Prostate gland (tissue), 2 donors: ENCODE measurements around the gene ZFAND3. TPM values are rescaled to one million over a fixed set of nuclear protein-coding genes. Genes with fewer than 3 reads are reported as not detected.

Experiments used
- DNase-seq: peaks from one replicate; pipeline ENCODE4 v3.0.0-alpha.2; 2019; ENCODE audit warnings: low spot score
- H3K27ac ChIP-seq, 2 donors: fragments of 200-600 bp; sonication (generic); 2 replicates each; pipeline ENCODE4 v1.5.1; 2017 to 2019
- H3K27me3 ChIP-seq: fragments of 200-600 bp; sonication (generic); replicated peaks from 2 replicates; pipeline ENCODE4 v1.5.1; 2019; ENCODE audit not compliant: insufficient read depth
- H3K36me3 ChIP-seq, 2 donors: fragments of 200-600 bp; sonication (generic); 1 replicate in 1 of 2; 2 replicates in 1 of 2; pipeline versions ENCODE4 v1.5.1 to v1.8.1; 2017 to 2019
- H3K4me1 ChIP-seq: fragments of 200-600 bp; sonication (generic); replicated peaks from 2 replicates; pipeline ENCODE4 v1.5.1; 2019
- H3K4me3 ChIP-seq, 2 donors: fragments of 200-600 bp; sonication (generic); 2 replicates each; pipeline ENCODE4 v1.5.1; 2017 to 2019
- H3K9me3 ChIP-seq: fragments of 200-600 bp; sonication (generic); 2 replicates; pipeline ENCODE4 v1.5.1; 2017
- CTCF ChIP-seq, 4 experiments: fragments of 200-600 bp in 2 of 4; fragments of 450-650 bp in 2 of 4; sonication (generic) in 2 of 4; IDR thresholded peaks; 1 replicate in 3 of 4; 2 replicates in 1 of 4; pipeline ENCODE4 v1.5.1; 2016 to 2019; ENCODE audit warnings: antibody characterized with exemption in 4 of 4, mild to moderate bottlenecking in 2 of 4, moderate library complexity in 2 of 4
- POLR2A ChIP-seq: fragments of 450-650 bp; IDR thresholded peaks from one replicate; pipeline ENCODE4 v1.6.1; 2016; ENCODE audit warnings: antibody characterized with exemption, mild to moderate bottlenecking
- POLR2AphosphoS5 ChIP-seq: sonication (generic); formaldehyde crosslinking; IDR thresholded peaks from one replicate; pipeline ENCODE4 v1.6.1; 2017; ENCODE audit warnings: antibody characterized with exemption
- WGBS: methylation state at CpG from one replicate; pipeline ENCODE4 v1.1.5; 2018; 5-methylcytosine and 5-hydroxymethylcytosine counted together
- intact Hi-C: fragments of 100-400 bp; cut with DNase I; formaldehyde crosslinking; loops from one replicate; pipeline ENCODE4 v1.14.2; 2022
- total RNA-seq, 2 donors: library from RNA; depleted of rRNA; stranded (reverse); fragments of >200 nt; gene quantifications; one replicate each; pipeline ENCODE4 v1.1.0, GENCODE V29; 2016

Gene ZFAND3
- total RNA-seq, 2 donors from 2014 or later, result 43.5 to 89.1 TPM

DNA sequence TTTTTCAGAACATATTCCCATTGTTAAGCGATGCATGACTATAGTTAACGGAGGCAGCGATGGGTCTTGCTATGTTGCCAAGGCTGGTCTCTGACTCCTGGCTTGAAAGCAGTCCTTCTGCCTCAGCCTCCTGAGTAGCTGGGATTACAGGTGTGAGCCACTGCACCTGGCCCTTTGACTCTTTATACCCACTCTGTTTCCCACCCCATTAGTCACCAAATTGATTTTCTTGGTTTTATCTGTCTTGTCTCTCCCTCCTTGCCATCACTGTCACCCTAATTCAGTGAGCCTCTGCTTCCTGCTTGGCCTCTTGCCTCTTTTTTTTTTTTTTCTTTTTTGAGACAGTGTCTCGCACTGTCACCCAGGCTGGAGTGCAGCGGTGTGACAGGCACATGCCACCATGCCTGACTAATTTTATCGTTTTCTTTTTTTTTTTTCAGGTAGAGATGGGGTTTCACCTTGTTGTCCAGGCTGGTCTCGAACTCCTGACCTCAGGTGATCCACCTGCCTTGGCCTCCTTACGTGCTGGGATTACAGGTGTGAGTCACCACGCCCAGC lies 31.3 kb downstream of the ZFAND3 start:
- Histone ChIP-seq H3K4me3 (no peak overlapping the region), H3K27me3 (no peaks in the 10 kb centered on the region), H3K4me1 (peaks cover 5% of the 10 kb centered on the region), H3K27ac (no peak overlapping the region), H3K36me3 (no peaks in the 10 kb centered on the region), H3K9me3 (no peaks in the 10 kb centered on the region)
- intact Hi-C loops, result no loop called here
- no peak for DNase-seq
- no peak for TF ChIP-seq CTCF (IDR thresholded peaks at IDR 0.05)
- TF ChIP-seq POLR2AphosphoS5, result no peak
- no peak for TF ChIP-seq POLR2A
- 93% methylated on average over 9 of the region's 9 CpGs for WGBS

DNA sequence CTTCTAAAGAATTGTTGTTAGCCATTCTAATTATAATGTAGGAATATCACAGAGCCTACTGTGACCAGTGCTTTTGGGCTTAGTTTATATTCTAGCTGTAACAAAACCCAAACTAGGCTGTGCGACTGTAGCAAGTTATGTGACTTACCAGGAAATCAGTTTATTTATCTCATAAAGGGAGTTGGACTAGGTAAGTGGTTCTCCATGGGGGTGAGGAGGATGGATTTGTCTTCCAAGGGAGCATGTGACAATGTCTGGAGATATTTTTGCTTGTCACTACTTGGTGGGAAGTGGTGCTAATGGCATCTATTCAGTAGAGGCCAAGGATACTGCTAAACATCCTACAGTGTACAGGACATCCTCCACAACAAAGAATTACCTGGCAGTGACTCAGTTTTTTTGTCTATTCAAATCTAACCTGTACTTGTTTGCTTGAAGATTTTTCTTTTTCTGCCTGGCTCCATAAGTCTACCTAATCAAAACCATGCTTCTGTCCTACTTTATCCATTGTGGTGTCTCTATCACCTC lies 32.5 kb downstream of the ZFAND3 start:
- DNase-seq, result no peak
- Histone ChIP-seq H3K9me3 (no peaks in the 10 kb centered on the region), H3K27ac (no peak overlapping the region), H3K4me3 (no peak overlapping the region), H3K36me3 (no peaks in the 10 kb centered on the region), H3K27me3 (no peaks in the 10 kb centered on the region), H3K4me1 (peaks cover 5% of the 10 kb centered on the region)
- 68% methylated on average over 1 of the region's 1 CpG for WGBS
- no peak for TF ChIP-seq POLR2A
- TF ChIP-seq POLR2AphosphoS5, result no peak
- TF ChIP-seq CTCF (IDR thresholded peaks at IDR 0.05), result no peak
- intact Hi-C loops, result no loop called here

DNA sequence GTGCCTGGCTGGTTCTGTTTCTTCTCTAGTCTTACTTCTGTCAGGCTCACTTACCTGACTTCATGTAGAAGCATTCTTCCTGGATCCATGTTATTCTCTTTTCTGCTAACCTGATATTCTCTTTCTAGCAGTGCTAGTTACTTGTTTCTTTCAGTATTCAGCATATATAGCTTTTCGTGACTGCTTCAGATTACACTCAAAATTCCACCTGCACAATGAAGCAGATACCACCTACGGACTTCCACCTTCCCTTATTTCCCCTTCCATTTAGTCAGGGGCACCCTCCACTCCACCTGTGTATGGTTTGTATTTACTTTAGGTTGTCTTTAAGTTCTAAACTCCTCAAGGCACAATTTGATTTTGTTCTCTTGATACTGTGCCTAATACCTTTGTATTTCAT lies 36.8 kb downstream of the ZFAND3 start:
- H3K4me3 ChIP-seq, result no peak overlapping the region
- no peaks in the 10 kb centered on the region for H3K9me3 ChIP-seq
- H3K27ac ChIP-seq, result no peak overlapping the region
- H3K4me1 ChIP-seq, result peaks cover 5% of the 10 kb centered on the region
- no peaks in the 10 kb centered on the region for H3K36me3 ChIP-seq
- TF ChIP-seq POLR2A, result no peak
- no peak for TF ChIP-seq POLR2AphosphoS5
- no peak for TF ChIP-seq CTCF (IDR thresholded peaks at IDR 0.05)
- no peaks in the 10 kb centered on the region for H3K27me3 ChIP-seq
- WGBS, result 81% methylated on average over 2 of the region's 2 CpGs
- no peak for DNase-seq
- intact Hi-C loops, result no loop called here

- intact Hi-C loops, result no loop called here
- H3K4me1 ChIP-seq, result no peaks in the 10 kb centered on the region
- WGBS, result 58% methylated on average over 3 of the region's 3 CpGs
These were observed 38.8 kb downstream of the ZFAND3 start for GRCh38 chr6:37858363-37858762.

More at GRCh38 chr6:37858363-37858762, 38.8 kb downstream of the ZFAND3 start:
- Histone ChIP-seq H3K27me3 (no peaks in the 10 kb centered on the region), H3K4me3 (no peak overlapping the region), H3K27ac (no peak overlapping the region), H3K9me3 (no peaks in the 10 kb centered on the region), H3K36me3 (no peaks in the 10 kb centered on the region)
- DNase-seq, result no peak
- TF ChIP-seq POLR2AphosphoS5, result no peak
- TF ChIP-seq POLR2A, result no peak
- no peak for TF ChIP-seq CTCF (IDR thresholded peaks at IDR 0.05)
